ENCODE measurements around the gene NFYC. TPM values are rescaled to one million over a fixed set of nuclear protein-coding genes. Genes with fewer than 3 reads are reported as not detected.
A peak's percentile ranks its signal among the peaks of the same experiment; 100 is the strongest.

The NFYC gene
- total RNA-seq (10 to 100 TPM; 70.4 to 73.6 TPM), polyA plus RNA-seq (10 to 100 TPM; 47.7 to 67.2 TPM)

GRCh38 chr1:40691538-40692428 is at the start of gene NFYC:
Gene NFYC (plus strand): TSS chr1:40691704. CDS start chr1:40738844, 47,140 bp downstream.
- H3K4me1 ChIP-seq (ENCODE audit: insufficient read depth, low read length), result peaks cover 60% of the 10 kb centered on the region
- peak; percentile 93 to 97 (median 96) for DNase-seq
- H3K27ac ChIP-seq (ENCODE audit: low read depth, low read length), result peak within 1 kb of the TSS; percentile 98
- peak within 1 kb of the TSS; percentile 89 to 97 (median 94) for H3K4me3 Mint-ChIP-seq
- peak within 1 kb of the TSS; percentile 94 to 98 (median 96) for H3K27ac Mint-ChIP-seq
- H3K9me3 Mint-ChIP-seq, result no peaks in the 10 kb centered on the region
- ChIA-PET CTCF (ENCODE audit: partially characterized antibody) (interaction anchor here (0.6 to 4.5 kb wide), 10 partner anchors 9 to 261 kb away, joined by 3 to 27 read pairs (median 4); partner anchors contain the start of gene RIMS3), POLR2A (ENCODE audit: partially characterized antibody) (interaction anchor here (0.6 to 7.8 kb wide), 40 partner anchors 9 to 670 kb away, joined by 3 to 137 read pairs (median 5); partner anchors contain the start of genes CITED4, CTPS1, EXO5 and FOXO6)
- no peaks in the 10 kb centered on the region for H3K27me3 ChIP-seq (ENCODE audit: insufficient read depth, low read length)
- H3K4me3 ChIP-seq (ENCODE audit: low read length in 2 of 2), result peak within 1 kb of the TSS; percentile 74 to 86
- peaks cover 8 to 29% of the 10 kb centered on the region in 2 donors for H3K36me3 Mint-ChIP-seq
- no peaks in the 10 kb centered on the region for H3K27me3 Mint-ChIP-seq
- H3K36me3 ChIP-seq (ENCODE audit: insufficient read depth, low read length), result no peaks in the 10 kb centered on the region
- intact Hi-C loops (cut with micrococcal nuclease), result loop anchor here (1.0 kb wide), 3 partner anchors 18 to 111 kb away; partner anchors contain the start of gene RIMS3
- no peaks in the 10 kb centered on the region for H3K9me3 ChIP-seq (ENCODE audit: control insufficient read depth in 1 of 2, low read length in 2 of 2)
- H3K4me1 Mint-ChIP-seq, result peaks cover 51 to 69% (median 58%) of the 10 kb centered on the region in 4 donors

- no peak overlapping the region for H3K4me3 ChIP-seq (ENCODE audit: low read length in 2 of 2)
- no peak overlapping the region for H3K27ac ChIP-seq (ENCODE audit: low read depth, low read length)
- POLR2A ChIA-PET (ENCODE audit: partially characterized antibody), result no interaction called here
- H3K9me3 Mint-ChIP-seq, result no peaks in the 10 kb centered on the region
- peaks cover 0 to 3% of the 10 kb centered on the region in 2 donors for H3K27me3 Mint-ChIP-seq
- no peaks in the 10 kb centered on the region for H3K4me1 ChIP-seq (ENCODE audit: insufficient read depth, low read length)
- DNase-seq, result no peak
- H3K4me3 Mint-ChIP-seq, result no peak overlapping the region
- CTCF ChIA-PET (ENCODE audit: partially characterized antibody), result interaction anchor here (0.6 kb wide), 1 partner anchor 24 kb away, joined by 3 read pairs; no protein-coding TSS in a partner anchor
- H3K27ac Mint-ChIP-seq, result peak overlapping the region in 1 of 7 donors; percentile 57
- intact Hi-C loops (cut with micrococcal nuclease), result no loop called here
- no peaks in the 10 kb centered on the region for H3K36me3 ChIP-seq (ENCODE audit: insufficient read depth, low read length)
- H3K9me3 ChIP-seq (ENCODE audit: control insufficient read depth in 1 of 2, low read length in 2 of 2), result no peaks in the 10 kb centered on the region
- no peaks in the 10 kb centered on the region for H3K27me3 ChIP-seq (ENCODE audit: insufficient read depth, low read length)
- H3K36me3 Mint-ChIP-seq, result peaks cover 0 to 8% of the 10 kb centered on the region in 2 donors
- H3K4me1 Mint-ChIP-seq, result peaks cover 0 to 5% (median 3%) of the 10 kb centered on the region in 4 donors
Measured at GRCh38 chr1:40645118-40645680, 46.3 kb upstream of the NFYC start.

DNA sequence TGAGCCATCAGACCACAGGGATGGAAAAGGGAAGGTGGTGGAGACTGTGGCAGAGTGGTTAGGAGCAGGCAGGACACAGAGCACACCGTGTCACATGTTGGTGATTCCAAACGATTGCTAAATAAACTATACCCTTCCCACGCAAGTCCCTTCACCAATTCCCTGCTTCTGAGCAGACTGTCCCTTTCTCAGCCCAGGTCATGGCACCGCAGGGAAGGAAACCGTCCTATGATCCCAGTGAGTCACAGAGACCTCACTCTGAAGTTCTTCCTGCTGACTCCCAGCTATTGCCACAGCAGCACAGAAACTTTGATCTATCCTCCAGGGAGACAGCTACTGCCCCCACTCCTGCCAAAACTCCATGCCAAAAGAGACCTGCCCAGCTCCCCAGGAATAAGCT is 45.2 kb upstream of the NFYC start:
- H3K4me1 Mint-ChIP-seq, result peaks cover 0 to 5% (median 3%) of the 10 kb centered on the region in 4 donors
- H3K27me3 Mint-ChIP-seq, result no peaks in the 10 kb centered on the region
- no peak overlapping the region for H3K27ac Mint-ChIP-seq
- no peaks in the 10 kb centered on the region for H3K9me3 Mint-ChIP-seq
- H3K36me3 Mint-ChIP-seq, result peaks cover 0 to 8% of the 10 kb centered on the region in 2 donors
- Histone ChIP-seq H3K4me1 (ENCODE audit: insufficient read depth, low read length) (no peaks in the 10 kb centered on the region), H3K36me3 (ENCODE audit: insufficient read depth, low read length) (no peaks in the 10 kb centered on the region), H3K27me3 (ENCODE audit: insufficient read depth, low read length) (no peaks in the 10 kb centered on the region), H3K27ac (ENCODE audit: low read depth, low read length) (no peak overlapping the region), H3K4me3 (ENCODE audit: low read length in 2 of 2) (no peak overlapping the region), H3K9me3 (ENCODE audit: control insufficient read depth in 1 of 2, low read length in 2 of 2) (no peaks in the 10 kb centered on the region)
- DNase-seq, result no peak
- ChIA-PET CTCF (ENCODE audit: partially characterized antibody) (no interaction called here), POLR2A (ENCODE audit: partially characterized antibody) (no interaction called here)
- H3K4me3 Mint-ChIP-seq, result no peak overlapping the region
- intact Hi-C loops (cut with micrococcal nuclease), result no loop called here

DNA sequence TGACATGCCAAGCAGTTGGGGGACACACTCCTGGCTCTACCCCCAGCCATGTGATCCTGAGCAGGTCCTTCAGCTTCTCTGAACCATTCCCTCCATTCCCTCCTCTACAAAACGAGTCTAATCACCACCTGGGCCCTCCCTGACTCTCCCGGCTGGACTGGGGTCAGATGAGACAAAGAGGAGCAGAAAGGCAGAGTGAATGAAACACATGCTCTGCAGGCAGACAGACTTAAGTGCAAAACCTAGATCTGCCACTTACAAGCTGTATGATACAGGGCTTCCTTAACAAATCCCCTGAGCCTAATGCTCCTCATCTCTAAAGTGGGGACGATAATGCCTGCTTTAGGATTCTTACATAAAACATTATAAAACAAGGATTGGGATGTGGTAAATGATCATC is 43.3 kb upstream of the NFYC start:
- Mint-ChIP-seq H3K4me1 (peaks cover 0 to 5% (median 3%) of the 10 kb centered on the region in 4 donors), H3K27ac (no peak overlapping the region), H3K27me3 (no peaks in the 10 kb centered on the region), H3K4me3 (no peak overlapping the region), H3K9me3 (no peaks in the 10 kb centered on the region), H3K36me3 (peaks cover 0 to 8% of the 10 kb centered on the region in 2 donors)
- no peak overlapping the region for H3K27ac ChIP-seq (ENCODE audit: low read depth, low read length)
- no peak overlapping the region for H3K4me3 ChIP-seq (ENCODE audit: low read length in 2 of 2)
- no peaks in the 10 kb centered on the region for H3K9me3 ChIP-seq (ENCODE audit: control insufficient read depth in 1 of 2, low read length in 2 of 2)
- H3K36me3 ChIP-seq (ENCODE audit: insufficient read depth, low read length), result no peaks in the 10 kb centered on the region
- no peaks in the 10 kb centered on the region for H3K4me1 ChIP-seq (ENCODE audit: insufficient read depth, low read length)
- ChIA-PET POLR2A (ENCODE audit: partially characterized antibody) (interaction anchor here (0.6 kb wide), 1 partner anchor 27 kb away, joined by 3 read pairs; no protein-coding TSS in a partner anchor), CTCF (ENCODE audit: partially characterized antibody) (no interaction called here)
- H3K27me3 ChIP-seq (ENCODE audit: insufficient read depth, low read length), result peaks cover 5% of the 10 kb centered on the region
- DNase-seq, result no peak
- intact Hi-C loops (cut with micrococcal nuclease), result no loop called here

DNA sequence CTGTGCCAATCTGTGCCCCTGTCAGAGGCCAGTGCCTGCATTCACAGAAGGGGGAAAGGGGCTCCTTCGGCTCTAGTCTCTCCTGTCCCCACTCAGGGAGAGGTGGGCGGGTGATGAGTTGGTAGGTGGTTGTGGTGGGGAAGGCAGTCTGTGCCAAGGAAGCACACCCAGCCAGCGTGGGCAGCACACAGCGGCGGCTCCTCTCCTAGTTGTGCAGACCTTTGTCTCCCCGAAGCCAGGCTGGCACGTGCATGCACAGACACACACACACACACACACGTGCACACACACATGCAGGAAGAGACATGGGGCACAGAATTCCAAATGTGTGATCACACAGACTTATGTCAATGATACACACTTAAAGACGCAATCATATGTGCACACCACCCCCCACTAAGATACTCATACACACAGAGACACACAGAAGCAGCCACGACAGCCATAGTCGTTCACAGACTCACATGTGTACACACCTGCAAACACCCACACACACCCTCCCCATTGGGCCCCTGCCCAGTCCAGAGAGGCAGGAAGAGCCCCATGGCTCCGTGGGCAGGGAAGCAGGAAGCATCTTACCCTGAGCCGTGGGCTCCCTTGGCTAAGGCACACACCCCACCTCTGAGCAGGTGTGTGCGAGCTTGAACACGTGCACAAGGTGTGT is 42.4 kb upstream of the NFYC start:
- no peaks in the 10 kb centered on the region for H3K27me3 Mint-ChIP-seq
- Histone ChIP-seq H3K4me1 (ENCODE audit: insufficient read depth, low read length) (no peaks in the 10 kb centered on the region), H3K27ac (ENCODE audit: low read depth, low read length) (no peak overlapping the region), H3K4me3 (ENCODE audit: low read length in 2 of 2) (no peak overlapping the region), H3K9me3 (ENCODE audit: control insufficient read depth in 1 of 2, low read length in 2 of 2) (no peaks in the 10 kb centered on the region), H3K36me3 (ENCODE audit: insufficient read depth, low read length) (no peaks in the 10 kb centered on the region), H3K27me3 (ENCODE audit: insufficient read depth, low read length) (peaks cover 5% of the 10 kb centered on the region)
- peaks cover 0 to 8% of the 10 kb centered on the region in 2 donors for H3K36me3 Mint-ChIP-seq
- no peak overlapping the region for H3K27ac Mint-ChIP-seq
- CTCF ChIA-PET (ENCODE audit: partially characterized antibody), result interaction anchor here (1.1 kb wide), 1 partner anchor 13 kb away, joined by 3 read pairs; no protein-coding TSS in a partner anchor
- POLR2A ChIA-PET (ENCODE audit: partially characterized antibody), result no interaction called here
- peaks cover 0 to 5% (median 3%) of the 10 kb centered on the region in 4 donors for H3K4me1 Mint-ChIP-seq
- H3K4me3 Mint-ChIP-seq, result peak overlapping the region in 2 of 8 donors; percentile 2 to 37
- intact Hi-C loops (cut with micrococcal nuclease), result no loop called here
- DNase-seq, result no peak
- H3K9me3 Mint-ChIP-seq, result no peaks in the 10 kb centered on the region

- ChIA-PET CTCF (ENCODE audit: partially characterized antibody) (interaction anchor here (1.1 kb wide), 1 partner anchor 12 kb away, joined by 3 read pairs; no protein-coding TSS in a partner anchor), POLR2A (ENCODE audit: partially characterized antibody) (no interaction called here)
- H3K27ac Mint-ChIP-seq, result no peak overlapping the region
- intact Hi-C loops (cut with micrococcal nuclease), result no loop called here
- H3K36me3 ChIP-seq (ENCODE audit: insufficient read depth, low read length), result no peaks in the 10 kb centered on the region
- H3K9me3 Mint-ChIP-seq, result no peaks in the 10 kb centered on the region
- no peak overlapping the region for H3K27ac ChIP-seq (ENCODE audit: low read depth, low read length)
- peaks cover 5% of the 10 kb centered on the region for H3K27me3 ChIP-seq (ENCODE audit: insufficient read depth, low read length)
- H3K4me1 Mint-ChIP-seq, result peaks cover 3 to 6% (median 4%) of the 10 kb centered on the region in 4 donors
- H3K9me3 ChIP-seq (ENCODE audit: control insufficient read depth in 1 of 2, low read length in 2 of 2), result no peaks in the 10 kb centered on the region
- H3K36me3 Mint-ChIP-seq, result peaks cover 0 to 8% of the 10 kb centered on the region in 2 donors
- no peak overlapping the region for H3K4me3 Mint-ChIP-seq
- H3K4me3 ChIP-seq (ENCODE audit: low read length in 2 of 2), result no peak overlapping the region
- peaks cover 0 to 1% of the 10 kb centered on the region in 2 donors for H3K27me3 Mint-ChIP-seq
- DNase-seq, result no peak
- no peaks in the 10 kb centered on the region for H3K4me1 ChIP-seq (ENCODE audit: insufficient read depth, low read length)
Measured at GRCh38 chr1:40649592-40649930, 41.9 kb upstream of the NFYC start.
